Activated CD4-positive, alpha-beta T cell treated with anti-CD3 and anti-CD28 coated beads, Interleukin-2, amount 10 ng/mL, durations not matched to agents 7 days and 5 days (primary cell): ENCODE data around the gene UBQLN1. TPM values are rescaled to one million over a fixed set of nuclear protein-coding genes. Genes with fewer than 3 reads are reported as not detected.
"Not testable (repeated sequence)": the region's sequence is repeated elsewhere in the genome, so short reads cannot be mapped to it uniquely, and the experiment has no call there.

Experiments
- CTCF ChIA-PET: fragments of 350-600 bp; sonication (Branson Sonifier 250); formaldehyde crosslinking; loops from one replicate; lab custom pipeline; 2021; ENCODE audit warnings: antibody characterized with exemption; lab: Charles Lee
- POLR2A ChIA-PET: fragments of 350-600 bp; sonication (Branson Sonifier 250); formaldehyde crosslinking; loops from one replicate; lab custom pipeline; 2021; ENCODE audit warnings: antibody characterized with exemption; lab: Charles Lee
- DNase-seq: peaks from one replicate; pipeline ENCODE4 v3.0.0-alpha.2; 2020
- H3K27ac Mint-ChIP-seq: one replicate; pipeline ENCODE4 v1.8.0; 2021; ENCODE audit warnings: mild to moderate bottlenecking, moderate library complexity, mixed read lengths
- H3K27me3 Mint-ChIP-seq: one replicate; pipeline ENCODE4 v1.8.0; 2021; ENCODE audit warnings: mixed read lengths
- H3K36me3 Mint-ChIP-seq: one replicate; pipeline ENCODE4 v1.8.0; 2021; ENCODE audit warnings: low read depth, mixed read lengths
- H3K4me1 Mint-ChIP-seq: one replicate; pipeline ENCODE4 v1.8.0; 2021; ENCODE audit warnings: mixed read lengths
- H3K4me3 Mint-ChIP-seq: one replicate; pipeline ENCODE4 v1.8.0; 2021; ENCODE audit warnings: mild to moderate bottlenecking, moderate library complexity, mixed read lengths
- H3K9me3 Mint-ChIP-seq: one replicate; pipeline ENCODE4 v1.8.0; 2021; ENCODE audit warnings: mixed read lengths
- total RNA-seq, 2 experiments: library from RNA; stranded (reverse); gene quantifications; one replicate each; pipeline ENCODE4 v1.2.3, GENCODE V29; 2021

Gene UBQLN1
- 100 to 1,000 TPM in 1 of 2 experiments, 10 to 100 TPM in 1; 95.7 to 110 TPM for total RNA-seq

DNA sequence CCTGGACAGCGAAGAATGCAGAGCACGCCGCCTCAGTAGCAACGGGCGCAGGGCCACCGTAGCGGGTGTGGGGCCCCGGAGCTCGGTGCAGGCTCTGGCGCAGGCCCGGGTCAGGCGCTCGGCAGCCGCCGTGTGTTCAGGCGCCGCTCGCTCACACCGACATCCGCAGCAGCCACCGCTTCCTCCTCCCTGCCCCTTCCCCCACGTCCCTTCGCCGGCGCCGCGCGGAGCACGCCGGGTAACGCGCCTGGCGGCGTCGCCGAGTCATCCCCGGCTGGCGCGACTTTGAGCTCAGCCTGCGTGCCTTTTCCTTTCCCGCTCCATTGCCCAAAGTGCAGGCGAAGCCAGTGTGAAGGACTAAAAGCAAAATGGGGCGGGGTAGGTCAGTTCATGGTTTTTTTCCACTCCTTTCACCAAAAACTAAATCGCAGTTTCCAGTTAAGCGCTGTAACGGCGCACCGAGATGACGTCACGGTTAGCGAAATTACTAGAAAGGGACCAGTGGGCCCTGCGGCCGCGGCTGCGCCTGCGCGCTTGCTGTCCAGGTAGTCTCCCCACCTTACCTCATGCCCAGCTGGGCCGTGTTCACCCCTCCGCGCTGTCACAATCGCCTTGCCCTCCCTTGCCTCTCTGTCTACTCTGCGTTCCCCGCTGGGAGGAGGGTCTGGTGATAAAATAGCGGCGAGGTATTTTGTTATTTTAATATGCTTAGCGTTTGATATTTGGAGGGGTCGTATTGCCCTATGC, at the start of gene UBQLN1:
TSS of gene UBQLN1 (minus strand) at position 191 of the 747 bp plus-strand sequence. CDS start 279 bp downstream, outside the sequence.
- ChIA-PET POLR2A (interaction anchor here (0.7 to 1.7 kb wide), 2 partner anchors 19 to 84 kb away, joined by 3 to 6 read pairs; no protein-coding TSS in a partner anchor), CTCF (interaction anchor here (0.6 to 1.7 kb wide), 5 partner anchors 9 to 87 kb away, joined by 3 to 4 read pairs (median 3); no protein-coding TSS in a partner anchor)
- DNase-seq = peak; percentile 92
- Mint-ChIP-seq H3K27me3 (no peaks in the 10 kb centered on the region), H3K4me3 (peak within 1 kb of the TSS; percentile 85), H3K27ac (peak within 1 kb of the TSS; percentile 100), H3K36me3 (peaks cover 18% of the 10 kb centered on the region), H3K4me1 (peaks cover 37% of the 10 kb centered on the region), H3K9me3 (peaks cover 3% of the 10 kb centered on the region)

- POLR2A ChIA-PET = no interaction called here
- Mint-ChIP-seq H3K4me1 (no peaks in the 10 kb centered on the region), H3K27me3 (no peaks in the 10 kb centered on the region), H3K9me3 (no peaks in the 10 kb centered on the region), H3K4me3 (no peak overlapping the region), H3K36me3 (peaks cover 2% of the 10 kb centered on the region), H3K27ac (no peak overlapping the region)
- CTCF ChIA-PET = no interaction called here
- no peak for DNase-seq
These were observed 46.7 kb upstream of the UBQLN1 start for GRCh38 chr9:83754383-83754977.

DNA sequence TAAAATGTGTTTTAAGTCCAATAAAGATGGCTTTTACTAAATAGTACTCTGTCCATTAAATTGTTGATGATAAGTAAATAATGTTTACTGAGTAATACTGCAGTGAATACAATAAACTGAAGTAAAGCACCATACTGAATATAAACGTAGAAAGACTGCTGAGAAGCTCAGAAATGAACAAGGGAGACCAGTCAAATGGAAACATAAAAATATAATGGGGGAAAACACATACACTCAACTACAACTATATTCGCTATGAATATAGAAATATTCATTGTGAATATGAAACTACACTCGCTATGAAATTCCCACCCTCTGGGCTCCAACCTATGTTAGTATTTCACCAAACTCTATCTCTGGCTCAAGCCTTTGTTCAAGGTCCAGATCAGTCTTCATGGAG, 41.9 kb upstream of the UBQLN1 start:
- Mint-ChIP-seq H3K27ac (no peak overlapping the region), H3K27me3 (no peaks in the 10 kb centered on the region), H3K4me1 (peaks cover 2% of the 10 kb centered on the region), H3K4me3 (no peak overlapping the region), H3K36me3 (peaks cover 2% of the 10 kb centered on the region), H3K9me3 (no peaks in the 10 kb centered on the region)
- no peak for DNase-seq
- POLR2A ChIA-PET = no interaction called here
- CTCF ChIA-PET = no interaction called here

GRCh38 chr9:83744206-83744605, 36.4 kb upstream of the UBQLN1 start:
- no peak for DNase-seq
- H3K36me3 Mint-ChIP-seq = no peaks in the 10 kb centered on the region
- H3K27me3 Mint-ChIP-seq = no peaks in the 10 kb centered on the region
- ChIA-PET POLR2A (no interaction called here), CTCF (no interaction called here)
- H3K9me3 Mint-ChIP-seq = no peaks in the 10 kb centered on the region
- no peak overlapping the region for H3K27ac Mint-ChIP-seq
- H3K4me1 Mint-ChIP-seq = peaks cover 2% of the 10 kb centered on the region
- no peak overlapping the region for H3K4me3 Mint-ChIP-seq

- CTCF ChIA-PET = no interaction called here
- Mint-ChIP-seq H3K4me3 (no peak overlapping the region), H3K36me3 (no peaks in the 10 kb centered on the region), H3K27me3 (peaks cover 10% of the 10 kb centered on the region), H3K9me3 (no peaks in the 10 kb centered on the region), H3K4me1 (no peaks in the 10 kb centered on the region), H3K27ac (no peak overlapping the region)
- DNase-seq = no peak
- POLR2A ChIA-PET = no interaction called here
These were observed 26.0 kb upstream of the UBQLN1 start for GRCh38 chr9:83733739-83734138.

GRCh38 chr9:83728591-83729368, 21.0 kb upstream of the UBQLN1 start:
- CTCF ChIA-PET, H3K36me3 Mint-ChIP-seq, POLR2A ChIA-PET, H3K9me3 Mint-ChIP-seq, H3K27me3 Mint-ChIP-seq, H3K4me1 Mint-ChIP-seq, H3K27ac Mint-ChIP-seq, DNase-seq, H3K4me3 Mint-ChIP-seq: not testable (repeated sequence)

DNA sequence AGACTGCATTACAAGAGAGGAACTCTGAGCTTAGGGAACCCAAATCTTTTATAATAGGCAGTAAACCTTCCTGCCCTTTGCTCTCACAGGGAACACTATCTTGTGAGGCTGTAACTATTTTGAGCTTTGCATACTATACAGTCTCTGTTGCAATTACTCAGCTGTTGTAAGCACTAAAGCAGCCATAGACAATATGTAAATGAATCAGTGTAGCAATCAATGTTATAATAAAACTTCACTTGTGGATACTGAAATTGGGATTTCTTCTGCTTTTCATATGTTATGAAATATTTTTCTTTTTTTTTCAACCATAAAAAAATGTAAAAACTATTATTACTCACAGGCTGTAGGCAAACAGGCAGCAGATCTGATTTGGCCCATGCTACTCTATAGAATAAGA, 16.7 kb upstream of the UBQLN1 start:
- DNase-seq = no peak
- Mint-ChIP-seq H3K9me3 (peaks cover 5% of the 10 kb centered on the region), H3K4me3 (no peak overlapping the region), H3K27ac (no peak overlapping the region), H3K27me3 (no peaks in the 10 kb centered on the region), H3K4me1 (no peaks in the 10 kb centered on the region), H3K36me3 (no peaks in the 10 kb centered on the region)
- POLR2A ChIA-PET = no interaction called here
- CTCF ChIA-PET = no interaction called here

GRCh38 chr9:83722726-83723495, 15.2 kb upstream of the UBQLN1 start:
- Mint-ChIP-seq H3K27me3 (no peaks in the 10 kb centered on the region), H3K27ac (no peak overlapping the region), H3K4me3 (no peak overlapping the region), H3K4me1 (no peaks in the 10 kb centered on the region), H3K9me3 (peaks cover 5% of the 10 kb centered on the region), H3K36me3 (no peaks in the 10 kb centered on the region)
- ChIA-PET POLR2A (no interaction called here), CTCF (no interaction called here)
- no peak for DNase-seq

- ChIA-PET POLR2A (no interaction called here), CTCF (interaction anchor here (1.6 kb wide), 1 partner anchor 10 kb away, joined by 5 read pairs; no protein-coding TSS in a partner anchor)
- peaks cover 5% of the 10 kb centered on the region for H3K9me3 Mint-ChIP-seq
- no peaks in the 10 kb centered on the region for H3K27me3 Mint-ChIP-seq
- no peaks in the 10 kb centered on the region for H3K36me3 Mint-ChIP-seq
- H3K4me3 Mint-ChIP-seq = no peak overlapping the region
- no peaks in the 10 kb centered on the region for H3K4me1 Mint-ChIP-seq
- no peak overlapping the region for H3K27ac Mint-ChIP-seq
- DNase-seq = no peak
These were observed 13.8 kb upstream of the UBQLN1 start for GRCh38 chr9:83721509-83721908.

DNA sequence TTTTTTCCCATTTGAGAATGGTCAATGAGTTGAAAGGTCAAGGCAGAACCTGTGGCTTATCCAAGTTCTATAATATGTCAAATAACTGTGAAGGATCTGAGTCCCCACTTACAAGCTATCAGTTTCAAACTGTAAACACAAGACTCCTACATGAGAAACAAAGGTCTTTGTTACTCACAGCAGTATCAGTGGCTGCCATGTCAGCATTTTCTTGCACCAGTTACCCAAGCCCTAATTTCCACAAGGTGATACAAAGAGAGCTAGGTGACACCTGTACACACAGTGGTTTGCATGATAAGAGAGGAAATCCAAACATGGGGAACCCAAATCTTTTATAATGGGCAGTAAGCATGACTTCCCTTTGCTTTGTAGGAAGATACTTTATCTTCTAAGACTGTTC, 8.0 kb upstream of the UBQLN1 start:
- DNase-seq = no peak
- Mint-ChIP-seq H3K27me3 (no peaks in the 10 kb centered on the region), H3K36me3 (no peaks in the 10 kb centered on the region), H3K27ac (no peak overlapping the region), H3K4me3 (no peak overlapping the region), H3K9me3 (no peaks in the 10 kb centered on the region), H3K4me1 (no peaks in the 10 kb centered on the region)
- POLR2A ChIA-PET = interaction anchor here (0.7 kb wide), 1 partner anchor 77 kb away, joined by 3 read pairs; no protein-coding TSS in a partner anchor
- CTCF ChIA-PET = no interaction called here

- ChIA-PET POLR2A (no interaction called here), CTCF (no interaction called here)
- DNase-seq = no peak
- Mint-ChIP-seq H3K4me1 (no peaks in the 10 kb centered on the region), H3K4me3 (no peak overlapping the region), H3K27me3 (no peaks in the 10 kb centered on the region), H3K27ac (no peak overlapping the region), H3K9me3 (no peaks in the 10 kb centered on the region), H3K36me3 (no peaks in the 10 kb centered on the region)
These were observed 7.5 kb upstream of the UBQLN1 start for GRCh38 chr9:83715221-83715620.

GRCh38 chr9:83714329-83714728, 6.6 kb upstream of the UBQLN1 start:
- H3K4me1 Mint-ChIP-seq = peaks cover 2% of the 10 kb centered on the region
- no peaks in the 10 kb centered on the region for H3K27me3 Mint-ChIP-seq
- POLR2A ChIA-PET = no interaction called here
- DNase-seq = no peak
- CTCF ChIA-PET = no interaction called here
- no peaks in the 10 kb centered on the region for H3K36me3 Mint-ChIP-seq
- H3K4me3 Mint-ChIP-seq = no peak overlapping the region
- no peak overlapping the region for H3K27ac Mint-ChIP-seq
- no peaks in the 10 kb centered on the region for H3K9me3 Mint-ChIP-seq
